HCT116 (cell line): Measurements from ENCODE around the gene LSMEM2. TPM values are rescaled to one million over a fixed set of nuclear protein-coding genes. Genes with fewer than 3 reads are reported as not detected.
A peak's percentile ranks its signal among the peaks of the same experiment; 100 is the strongest.

Experiments
- ATAC-seq: fragments of 200-7000 bp; cut with Tn5 transposase; 2 replicates; pipeline ENCODE4 v1.9.1; 2020; ENCODE audit warnings: mild to moderate bottlenecking, moderate library complexity
- BruUV-seq: library from RNA; stranded (reverse); fragments of 400-500 nt; replicated peaks from 2 replicates; lab custom pipeline; 2021; lab: Mats Ljungman, UMichigan
- CTCF ChIA-PET: fragments of 300-600 bp; sonication (Branson Sonifier 250); formaldehyde crosslinking; loops from one replicate; lab custom pipeline; 2021; ENCODE audit warnings: antibody characterized with exemption; lab: Charles Lee
- POLR2A ChIA-PET: fragments of 300-600, 350-600 bp; sonication (Branson Sonifier 250); formaldehyde crosslinking; loops from one replicate; lab custom pipeline; 2021; ENCODE audit warnings: antibody characterized with exemption; lab: Charles Lee
- RAD21 ChIA-PET, 2 experiments: fragments of 300-600 bp; sonication (Branson Sonifier 250); formaldehyde crosslinking; loops; one replicate each; lab custom pipeline; 2023; ENCODE audit warnings: low total read pairs in 2 of 2; ENCODE audit not compliant: uncharacterized antibody in 2 of 2, unreplicated experiment in 2 of 2, low non-redundant PET in 1 of 2; lab: Charles Lee
- DNase-seq: peaks from one replicate; pipeline ENCODE4 v3.0.0-alpha.2; 2010; ENCODE audit warnings: low read depth, low spot score
- H2AFZ ChIP-seq: fragments of 200-600 bp; shearing (Covaris generic), sonication (generic); 2 replicates; pipeline ENCODE4 v1.6.1; 2017; ENCODE audit warnings: low read depth, mixed run types, mixed read lengths, antibody characterized with exemption, low read length; ENCODE audit not compliant: poor library complexity, severe bottlenecking
- H3K27ac ChIP-seq: 2 replicates; pipeline ENCODE4 v1.5.1; 2012; ENCODE audit warnings: low read depth, low read length
- H3K27me3 ChIP-seq: fragments of 200-600 bp; sonication (generic); 2 replicates; pipeline ENCODE4 v1.6.1; 2016; ENCODE audit warnings: mixed run types, low read length, mixed read lengths; ENCODE audit not compliant: insufficient read depth
- H3K36me3 ChIP-seq, 2 experiments: fragments of 200-500 bp in 1 of 2; fragments of 200-600 bp in 1 of 2; sonication (Bioruptor generic) in 1 of 2; sonication (generic) in 1 of 2; 2 replicates each; pipeline versions ENCODE4 v1.5.1 to v1.6.1; 2014 to 2016; ENCODE audit warnings: low read length in 2 of 2, inconsistent platforms in 1 of 2, mixed read lengths in 1 of 2, mixed run types in 1 of 2; ENCODE audit not compliant: insufficient read depth in 2 of 2, control insufficient read depth in 1 of 2
- H3K4me1 ChIP-seq, 2 experiments: fragments of 200-600 bp in 1 of 2; sonication (generic) in 1 of 2; 2 replicates each; pipeline versions ENCODE4 v1.5.1 to v1.6.1; 2012 to 2017; ENCODE audit warnings: low read length in 2 of 2, inconsistent platforms in 1 of 2, mild to moderate bottlenecking in 1 of 2, mixed read lengths in 1 of 2, mixed run types in 1 of 2, moderate library complexity in 1 of 2; ENCODE audit not compliant: insufficient read depth in 2 of 2, control insufficient read depth in 1 of 2
- H3K4me2 ChIP-seq: fragments of 200-600 bp; sonication (generic); 2 replicates; pipeline ENCODE4 v1.6.1; 2017; ENCODE audit warnings: mixed run types, low read length, mixed read lengths
- H3K4me3 ChIP-seq, 2 experiments: fragments of 200-600 bp in 1 of 2; sonication (generic) in 1 of 2; replicated peaks in 1 of 2; 2 replicates each; pipeline ENCODE4 v1.5.1; 2011 to 2016; ENCODE audit warnings: low read length in 2 of 2, control low read depth in 1 of 2, low read depth in 1 of 2, mild to moderate bottlenecking in 1 of 2, mixed read lengths in 1 of 2, mixed run types in 1 of 2
- H3K79me2 ChIP-seq: fragments of 200-600 bp; sonication (generic); 2 replicates; pipeline ENCODE4 v1.6.1; 2017; ENCODE audit warnings: mild to moderate bottlenecking, mixed run types, low read length, moderate library complexity, mixed read lengths; ENCODE audit not compliant: insufficient read depth
- H3K9ac ChIP-seq: fragments of 200-600 bp; sonication (generic); 2 replicates; pipeline ENCODE4 v1.6.1; 2016; ENCODE audit warnings: low read length, mixed read lengths
- H3K9me2 ChIP-seq: fragments of 200-600 bp; sonication (generic), shearing (Covaris generic); 2 replicates; pipeline ENCODE4 v1.6.1; 2017; ENCODE audit warnings: mixed run types, mild to moderate bottlenecking, moderate library complexity; ENCODE audit not compliant: insufficient read depth
- H3K9me3 ChIP-seq, 2 experiments: fragments of 200-500 bp in 1 of 2; fragments of 200-600 bp in 1 of 2; sonication (Bioruptor generic) in 1 of 2; sonication (generic) in 1 of 2; 2 replicates each; pipeline ENCODE4 v1.6.1; 2014 to 2017; ENCODE audit warnings: low read length in 2 of 2, mixed read lengths in 2 of 2, inconsistent platforms in 1 of 2, low read depth in 1 of 2, mild to moderate bottlenecking in 1 of 2, mixed run types in 1 of 2, moderate library complexity in 1 of 2; ENCODE audit not compliant: control insufficient read depth in 1 of 2, insufficient read depth in 1 of 2
- H4K20me1 ChIP-seq: fragments of 200-600 bp; sonication (generic), shearing (Covaris generic); 2 replicates; pipeline ENCODE4 v1.6.1; 2017; ENCODE audit warnings: mixed run types, mild to moderate bottlenecking, moderate library complexity; ENCODE audit not compliant: insufficient read depth
- CBX3 ChIP-seq: IDR thresholded peaks from 2 replicates; pipeline ENCODE4 v1.6.1; 2012; ENCODE audit warnings: low read depth
- CEBPB ChIP-seq: IDR thresholded peaks from 2 replicates; pipeline ENCODE4 v1.6.1; 2012; ENCODE audit warnings: low read depth
- EZH2 ChIP-seq: fragments of 200-600 bp; sonication (generic); IDR thresholded peaks from 2 replicates; pipeline ENCODE4 v1.6.1; 2017; ENCODE audit warnings: antibody characterized with exemption, mixed run types
- RAD21 ChIP-seq: IDR thresholded peaks from 2 replicates; pipeline ENCODE4 v1.6.1; 2012; ENCODE audit warnings: low read depth, mild to moderate bottlenecking
- SIN3A ChIP-seq: IDR thresholded peaks from 2 replicates; pipeline ENCODE4 v1.6.1; 2012; ENCODE audit warnings: low read depth
- YY1 ChIP-seq: IDR thresholded peaks from 2 replicates; pipeline ENCODE4 v1.6.1; 2011; ENCODE audit warnings: low read length, low read depth, moderate library complexity, mild to moderate bottlenecking; ENCODE audit not compliant: insufficient replicate concordance; ENCODE audit errors: extremely low read depth
- ZNF274 ChIP-seq: fragments of 200-500 bp; sonication (Bioruptor generic); IDR thresholded peaks from 2 replicates; pipeline ENCODE4 v1.6.1; 2014; ENCODE audit warnings: mild to moderate bottlenecking, low read depth, low read length, inconsistent platforms
- intact Hi-C: fragments of 100-400 bp; cut with micrococcal nuclease; formaldehyde crosslinking; loops from 2 replicates; pipeline ENCODE4 v1.10.0; 2022
- total RNA-seq: library from RNA; stranded (reverse); gene quantifications from one replicate; pipeline ENCODE4 v1.2.1, GENCODE V29; 2021; ENCODE audit not compliant: unreplicated experiment
- TF ChIP-seq, protein P1 (sequence below): IDR thresholded peaks from 2 replicates; pipeline ENCODE4 v1.6.1; 2012; ENCODE audit warnings: low read depth
- TF ChIP-seq, protein P2 (sequence below), 3 experiments: fragments of 200-600 bp in 1 of 3; sonication (generic) in 1 of 3; IDR thresholded peaks in 2 of 3; conservative IDR thresholded peaks in 1 of 3; 2 replicates each; pipeline ENCODE4 v1.5.1; 2012 to 2017; ENCODE audit warnings: low read depth in 2 of 3, low read length in 2 of 3, antibody characterized with exemption in 1 of 3, borderline replicate concordance in 1 of 3, control low read depth in 1 of 3, mild to moderate bottlenecking in 1 of 3, mixed read lengths in 1 of 3, mixed run types in 1 of 3, moderate library complexity in 1 of 3; ENCODE audit not compliant: insufficient read depth in 1 of 3
- TF ChIP-seq, protein P3 (sequence below): IDR thresholded peaks from 2 replicates; pipeline ENCODE4 v1.6.1; 2011; ENCODE audit warnings: mild to moderate bottlenecking, low read length, moderate library complexity; ENCODE audit not compliant: insufficient replicate concordance; ENCODE audit errors: extremely low read depth

The LSMEM2 gene
- total RNA-seq, 1 experiment from 2014 or later, result not detected

DNA sequence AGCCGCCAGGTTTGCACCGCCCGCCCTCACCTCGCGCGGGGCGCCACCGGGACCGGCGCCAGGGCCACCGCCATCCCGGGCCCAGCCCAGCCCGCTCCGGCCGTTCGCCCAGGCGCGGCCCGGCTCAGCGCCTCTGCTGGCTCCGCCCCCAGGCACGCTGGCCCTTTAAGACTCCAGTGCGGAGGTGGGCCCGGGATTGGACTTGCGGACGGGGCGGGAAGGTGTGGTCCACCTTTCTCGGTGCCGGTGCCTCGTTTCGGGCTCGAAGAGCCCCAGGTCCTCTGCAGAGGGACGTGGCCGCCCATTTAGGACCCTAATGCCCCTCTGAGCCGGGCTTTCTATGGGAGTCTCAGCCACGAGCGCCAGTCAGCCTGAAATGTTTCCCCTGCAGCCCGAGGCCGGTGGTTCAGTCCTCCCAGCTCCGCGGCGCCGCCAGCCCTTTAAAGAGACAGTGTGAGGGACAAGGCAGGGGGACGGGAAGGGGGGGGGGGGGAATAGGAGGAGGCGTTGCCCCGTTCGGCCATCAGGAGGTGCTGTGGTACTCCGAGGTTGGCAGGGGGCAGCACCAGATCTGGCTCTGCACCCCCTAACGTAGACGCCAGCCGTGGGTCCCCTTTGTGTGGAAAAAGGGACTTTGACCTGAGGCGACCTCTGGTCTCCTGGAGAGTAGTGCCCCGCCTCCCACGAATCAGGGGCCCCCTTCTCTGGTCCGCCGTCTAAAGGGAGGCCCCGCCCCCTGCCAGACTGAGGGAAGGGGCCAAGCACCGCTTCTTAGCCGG lies 42.6 kb downstream of the LSMEM2 start (continued):
- TF ChIP-seq, protein P1, sequence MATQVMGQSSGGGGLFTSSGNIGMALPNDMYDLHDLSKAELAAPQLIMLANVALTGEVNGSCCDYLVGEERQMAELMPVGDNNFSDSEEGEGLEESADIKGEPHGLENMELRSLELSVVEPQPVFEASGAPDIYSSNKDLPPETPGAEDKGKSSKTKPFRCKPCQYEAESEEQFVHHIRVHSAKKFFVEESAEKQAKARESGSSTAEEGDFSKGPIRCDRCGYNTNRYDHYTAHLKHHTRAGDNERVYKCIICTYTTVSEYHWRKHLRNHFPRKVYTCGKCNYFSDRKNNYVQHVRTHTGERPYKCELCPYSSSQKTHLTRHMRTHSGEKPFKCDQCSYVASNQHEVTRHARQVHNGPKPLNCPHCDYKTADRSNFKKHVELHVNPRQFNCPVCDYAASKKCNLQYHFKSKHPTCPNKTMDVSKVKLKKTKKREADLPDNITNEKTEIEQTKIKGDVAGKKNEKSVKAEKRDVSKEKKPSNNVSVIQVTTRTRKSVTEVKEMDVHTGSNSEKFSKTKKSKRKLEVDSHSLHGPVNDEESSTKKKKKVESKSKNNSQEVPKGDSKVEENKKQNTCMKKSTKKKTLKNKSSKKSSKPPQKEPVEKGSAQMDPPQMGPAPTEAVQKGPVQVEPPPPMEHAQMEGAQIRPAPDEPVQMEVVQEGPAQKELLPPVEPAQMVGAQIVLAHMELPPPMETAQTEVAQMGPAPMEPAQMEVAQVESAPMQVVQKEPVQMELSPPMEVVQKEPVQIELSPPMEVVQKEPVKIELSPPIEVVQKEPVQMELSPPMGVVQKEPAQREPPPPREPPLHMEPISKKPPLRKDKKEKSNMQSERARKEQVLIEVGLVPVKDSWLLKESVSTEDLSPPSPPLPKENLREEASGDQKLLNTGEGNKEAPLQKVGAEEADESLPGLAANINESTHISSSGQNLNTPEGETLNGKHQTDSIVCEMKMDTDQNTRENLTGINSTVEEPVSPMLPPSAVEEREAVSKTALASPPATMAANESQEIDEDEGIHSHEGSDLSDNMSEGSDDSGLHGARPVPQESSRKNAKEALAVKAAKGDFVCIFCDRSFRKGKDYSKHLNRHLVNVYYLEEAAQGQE, result no peak

DNA sequence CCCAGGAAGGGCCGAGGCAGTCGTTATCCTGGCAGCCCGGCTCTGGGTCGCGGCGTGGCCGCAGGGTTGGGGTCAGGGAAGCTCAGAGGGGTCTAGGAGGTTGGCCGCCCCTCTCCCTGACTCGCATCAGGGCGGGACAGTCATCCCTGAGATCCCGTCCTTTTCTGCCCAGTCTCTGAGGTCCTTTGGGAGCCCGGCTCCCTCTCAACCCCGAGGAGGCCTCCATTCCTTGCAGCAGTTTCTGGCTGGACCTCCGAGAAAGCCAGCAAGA lies 43.2 kb downstream of the LSMEM2 start:
- peak overlapping the region; percentile 64 to 92 for H3K4me3 ChIP-seq
- BruUV-seq, result no TSS peak

More for the DNA sequence above, 43.2 kb downstream of the LSMEM2 start:
- RAD21 ChIA-PET, result no interaction called here
- DNase-seq, result no peak
- Histone ChIP-seq H3K9me2 (no peaks in the 10 kb centered on the region), H2AFZ (no peak overlapping the region), H3K36me3 (peaks cover 9 to 29% of the 10 kb centered on the region in 2 experiments; a peak in 2 of 4 replicates), H3K79me2 (peaks cover 53% of the 10 kb centered on the region), H4K20me1 (no peaks in the 10 kb centered on the region), H3K4me1 (peaks cover 51 to 76% of the 10 kb centered on the region in 2 experiments), H3K27me3 (no peaks in the 10 kb centered on the region), H3K4me2 (peak overlapping the region; percentile 92), H3K27ac (peak overlapping the region; percentile 93), H3K9ac (peak overlapping the region; percentile 88)
- TF ChIP-seq YY1 (no peak), ZNF274 (no peak), RAD21 (no peak), CEBPB (no peak), CBX3 (no peak), SIN3A (no peak), EZH2 (no peak)
- TF ChIP-seq, protein P1, result no peak
- TF ChIP-seq, protein P2, sequence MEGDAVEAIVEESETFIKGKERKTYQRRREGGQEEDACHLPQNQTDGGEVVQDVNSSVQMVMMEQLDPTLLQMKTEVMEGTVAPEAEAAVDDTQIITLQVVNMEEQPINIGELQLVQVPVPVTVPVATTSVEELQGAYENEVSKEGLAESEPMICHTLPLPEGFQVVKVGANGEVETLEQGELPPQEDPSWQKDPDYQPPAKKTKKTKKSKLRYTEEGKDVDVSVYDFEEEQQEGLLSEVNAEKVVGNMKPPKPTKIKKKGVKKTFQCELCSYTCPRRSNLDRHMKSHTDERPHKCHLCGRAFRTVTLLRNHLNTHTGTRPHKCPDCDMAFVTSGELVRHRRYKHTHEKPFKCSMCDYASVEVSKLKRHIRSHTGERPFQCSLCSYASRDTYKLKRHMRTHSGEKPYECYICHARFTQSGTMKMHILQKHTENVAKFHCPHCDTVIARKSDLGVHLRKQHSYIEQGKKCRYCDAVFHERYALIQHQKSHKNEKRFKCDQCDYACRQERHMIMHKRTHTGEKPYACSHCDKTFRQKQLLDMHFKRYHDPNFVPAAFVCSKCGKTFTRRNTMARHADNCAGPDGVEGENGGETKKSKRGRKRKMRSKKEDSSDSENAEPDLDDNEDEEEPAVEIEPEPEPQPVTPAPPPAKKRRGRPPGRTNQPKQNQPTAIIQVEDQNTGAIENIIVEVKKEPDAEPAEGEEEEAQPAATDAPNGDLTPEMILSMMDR (IDR thresholded peaks at IDR 0.05 in 2 of 3, conservative IDR thresholded peaks at IDR 0.05 in 1 of 3; ENCODE audit: borderline replicate concordance in 1 of 3, insufficient read depth in 1 of 3, low read depth in 2 of 3, low read length in 2 of 3), result no peak
- TF ChIP-seq, protein P3, sequence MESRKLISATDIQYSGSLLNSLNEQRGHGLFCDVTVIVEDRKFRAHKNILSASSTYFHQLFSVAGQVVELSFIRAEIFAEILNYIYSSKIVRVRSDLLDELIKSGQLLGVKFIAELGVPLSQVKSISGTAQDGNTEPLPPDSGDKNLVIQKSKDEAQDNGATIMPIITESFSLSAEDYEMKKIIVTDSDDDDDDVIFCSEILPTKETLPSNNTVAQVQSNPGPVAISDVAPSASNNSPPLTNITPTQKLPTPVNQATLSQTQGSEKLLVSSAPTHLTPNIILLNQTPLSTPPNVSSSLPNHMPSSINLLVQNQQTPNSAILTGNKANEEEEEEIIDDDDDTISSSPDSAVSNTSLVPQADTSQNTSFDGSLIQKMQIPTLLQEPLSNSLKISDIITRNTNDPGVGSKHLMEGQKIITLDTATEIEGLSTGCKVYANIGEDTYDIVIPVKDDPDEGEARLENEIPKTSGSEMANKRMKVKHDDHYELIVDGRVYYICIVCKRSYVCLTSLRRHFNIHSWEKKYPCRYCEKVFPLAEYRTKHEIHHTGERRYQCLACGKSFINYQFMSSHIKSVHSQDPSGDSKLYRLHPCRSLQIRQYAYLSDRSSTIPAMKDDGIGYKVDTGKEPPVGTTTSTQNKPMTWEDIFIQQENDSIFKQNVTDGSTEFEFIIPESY, result no peak
- TF ChIP-seq, all 23 proteins: peak for 0
- ChIA-PET CTCF (interaction anchor here (1.0 to 1.4 kb wide), 5 partner anchors 16 to 62 kb away, joined by 3 to 11 read pairs (median 8); partner anchors contain the start of genes HYAL1, HYAL3, IFRD2 and NAA80), POLR2A (interaction anchor here (1.1 kb wide), 1 partner anchor 22 kb away, joined by 3 read pairs; the partner anchor contains the start of genes HYAL3 and NAA80)
- intact Hi-C loops, result no loop called here
- ATAC-seq, result no peak
- no peaks in the 10 kb centered on the region for H3K9me3 ChIP-seq
